ENCODE results near the gene NF2.
"Not testable (repeated sequence)": the region's sequence is repeated elsewhere in the genome, so short reads cannot be mapped to it uniquely, and the experiment has no call there.

The NF2 gene

DNA sequence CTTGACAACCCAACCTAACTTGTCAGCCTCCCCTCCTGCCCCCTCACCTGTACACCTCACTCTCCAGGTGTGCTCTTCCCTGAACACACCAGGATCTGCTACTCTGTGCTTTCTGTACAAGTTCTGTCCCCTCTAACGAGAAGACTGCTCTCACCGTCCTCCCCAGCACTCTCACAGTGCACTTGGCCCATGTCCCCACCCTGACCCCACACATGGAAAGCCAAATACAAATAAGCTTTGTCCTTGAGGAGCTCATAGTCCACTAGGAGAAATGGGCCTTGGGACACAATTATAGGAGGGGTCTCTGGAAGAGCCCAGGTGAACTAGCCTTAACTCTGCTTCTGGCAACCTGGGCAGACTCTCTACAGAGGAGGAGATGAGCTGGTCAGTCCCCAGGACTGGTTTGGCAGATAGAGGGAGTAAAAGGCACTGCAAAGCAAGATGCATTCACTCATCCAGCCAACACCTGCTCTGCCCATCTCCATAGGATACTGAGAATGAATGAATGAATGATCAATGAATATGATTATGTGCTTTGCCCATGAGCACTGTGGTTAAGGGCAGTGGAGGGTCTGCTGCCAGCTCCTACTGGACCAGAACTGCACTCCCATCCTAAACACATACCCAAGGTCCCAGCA lies 32.4 kb upstream of the NF2 start:
- Histone ChIP-seq H3K36me3 (ENCODE audit: control insufficient read depth in 2 of 2, insufficient read depth in 2 of 2, low read length in 2 of 2) (peaks cover 10 to 18% of the 10 kb centered on the region in 2 donors), H3K27ac (ENCODE audit: low read depth in 2 of 2, low read length in 2 of 2) (no peak overlapping the region), H3K4me3 (ENCODE audit: low read length in 2 of 2) (no peak overlapping the region), H3K4me1 (ENCODE audit: control insufficient read depth in 2 of 2, insufficient read depth in 2 of 2, low read length in 2 of 2) (no peaks in the 10 kb centered on the region), H3K9ac (ENCODE audit: low read depth in 1 of 2, low read length in 2 of 2) (no peak overlapping the region), H3K9me3 (ENCODE audit: control insufficient read depth in 2 of 2, low read length in 2 of 2) (no peaks in the 10 kb centered on the region), H3K27me3 (ENCODE audit: control insufficient read depth in 2 of 2, insufficient read depth in 2 of 2, low read length in 2 of 2) (no peaks in the 10 kb centered on the region)

DNA sequence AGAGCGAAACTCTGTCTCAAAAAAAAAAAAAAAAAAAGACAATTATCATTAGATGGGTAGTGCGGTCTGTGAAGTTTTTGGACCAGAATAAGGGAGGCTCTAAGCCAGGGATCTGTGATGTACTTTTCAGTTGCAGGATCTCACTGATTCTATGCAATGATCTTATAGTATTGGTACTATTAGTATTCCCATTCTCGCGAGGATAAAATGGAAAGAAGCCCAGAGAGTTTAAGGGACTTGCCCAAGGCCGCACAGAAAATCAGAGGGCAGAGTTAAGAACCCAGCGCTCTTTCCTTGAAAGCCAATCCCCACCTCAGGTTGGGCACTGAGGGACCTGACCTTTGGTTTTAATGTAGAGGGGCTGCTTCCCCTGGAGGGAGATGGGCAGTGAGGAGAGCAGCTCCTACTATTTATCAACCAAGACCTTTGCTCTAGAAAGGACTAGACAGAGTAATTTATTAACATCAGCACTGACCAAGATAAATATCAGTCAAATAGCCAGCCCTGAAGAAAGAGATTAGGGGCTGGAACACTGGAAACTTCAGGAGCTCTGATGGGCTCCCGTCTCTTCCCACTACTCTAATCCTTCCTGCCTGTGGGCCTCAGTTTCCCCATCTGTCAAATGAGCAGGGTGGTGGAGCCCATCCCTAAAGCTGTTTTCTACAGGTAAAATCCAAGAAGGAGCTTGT lies 28.5 kb upstream of the NF2 start:
- no peaks in the 10 kb centered on the region for H3K9me3 ChIP-seq (ENCODE audit: control insufficient read depth in 2 of 2, low read length in 2 of 2)
- H3K27ac ChIP-seq (ENCODE audit: low read depth in 2 of 2, low read length in 2 of 2) = no peak overlapping the region
- H3K9ac ChIP-seq (ENCODE audit: low read depth in 1 of 2, low read length in 2 of 2) = no peak overlapping the region
- no peak overlapping the region for H3K4me3 ChIP-seq (ENCODE audit: low read length in 2 of 2)
- peaks cover 3 to 6% of the 10 kb centered on the region in 2 donors for H3K36me3 ChIP-seq (ENCODE audit: control insufficient read depth in 2 of 2, insufficient read depth in 2 of 2, low read length in 2 of 2)
- H3K4me1 ChIP-seq (ENCODE audit: control insufficient read depth in 2 of 2, insufficient read depth in 2 of 2, low read length in 2 of 2) = peaks cover 0 to under 1% of the 10 kb centered on the region in 2 donors
- no peaks in the 10 kb centered on the region for H3K27me3 ChIP-seq (ENCODE audit: control insufficient read depth in 2 of 2, insufficient read depth in 2 of 2, low read length in 2 of 2)

DNA sequence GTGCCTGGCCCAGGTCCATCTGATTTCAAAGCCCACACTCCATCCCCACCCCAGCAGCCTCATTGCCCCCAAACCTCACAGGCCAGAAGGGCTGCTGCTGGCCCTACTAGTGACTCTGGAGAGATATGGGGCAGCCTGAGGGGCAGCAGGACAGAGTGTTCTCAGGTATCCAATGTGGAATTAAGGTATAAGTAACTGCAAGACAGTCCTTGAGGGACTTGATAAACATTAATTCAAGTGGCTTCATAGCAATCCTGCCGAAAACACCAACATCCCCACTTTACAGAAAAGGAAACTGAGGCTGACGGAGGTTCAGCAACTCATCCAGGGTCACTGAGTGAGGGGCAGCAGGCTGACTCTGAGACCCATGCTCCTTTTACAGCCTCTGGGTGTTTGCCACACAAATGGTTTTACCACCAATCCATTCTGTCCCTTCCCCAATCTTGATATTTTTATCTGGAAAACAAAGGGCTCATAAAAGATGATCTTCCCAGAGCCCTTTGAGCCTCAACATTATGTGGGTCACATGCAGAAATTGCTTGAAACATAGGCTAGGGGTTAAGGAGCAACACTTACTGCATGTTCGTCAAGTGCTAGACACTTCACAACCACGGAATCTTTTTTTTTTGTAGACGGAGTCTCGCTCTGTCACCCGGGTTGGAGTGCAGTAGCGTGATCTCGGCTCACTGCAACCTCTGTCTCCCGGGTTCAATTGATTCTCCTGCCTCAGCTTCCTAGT lies 24.8 kb upstream of the NF2 start:
- Histone ChIP-seq H3K9me3 (ENCODE audit: control insufficient read depth in 2 of 2, low read length in 2 of 2) (no peaks in the 10 kb centered on the region), H3K27me3 (ENCODE audit: control insufficient read depth in 2 of 2, insufficient read depth in 2 of 2, low read length in 2 of 2) (no peaks in the 10 kb centered on the region), H3K36me3 (ENCODE audit: control insufficient read depth in 2 of 2, insufficient read depth in 2 of 2, low read length in 2 of 2) (no peaks in the 10 kb centered on the region), H3K27ac (ENCODE audit: low read depth in 2 of 2, low read length in 2 of 2) (no peak overlapping the region), H3K4me3 (ENCODE audit: low read length in 2 of 2) (no peak overlapping the region), H3K9ac (ENCODE audit: low read depth in 1 of 2, low read length in 2 of 2) (no peak overlapping the region), H3K4me1 (ENCODE audit: control insufficient read depth in 2 of 2, insufficient read depth in 2 of 2, low read length in 2 of 2) (peaks cover 8 to 9% of the 10 kb centered on the region in 2 donors)

DNA sequence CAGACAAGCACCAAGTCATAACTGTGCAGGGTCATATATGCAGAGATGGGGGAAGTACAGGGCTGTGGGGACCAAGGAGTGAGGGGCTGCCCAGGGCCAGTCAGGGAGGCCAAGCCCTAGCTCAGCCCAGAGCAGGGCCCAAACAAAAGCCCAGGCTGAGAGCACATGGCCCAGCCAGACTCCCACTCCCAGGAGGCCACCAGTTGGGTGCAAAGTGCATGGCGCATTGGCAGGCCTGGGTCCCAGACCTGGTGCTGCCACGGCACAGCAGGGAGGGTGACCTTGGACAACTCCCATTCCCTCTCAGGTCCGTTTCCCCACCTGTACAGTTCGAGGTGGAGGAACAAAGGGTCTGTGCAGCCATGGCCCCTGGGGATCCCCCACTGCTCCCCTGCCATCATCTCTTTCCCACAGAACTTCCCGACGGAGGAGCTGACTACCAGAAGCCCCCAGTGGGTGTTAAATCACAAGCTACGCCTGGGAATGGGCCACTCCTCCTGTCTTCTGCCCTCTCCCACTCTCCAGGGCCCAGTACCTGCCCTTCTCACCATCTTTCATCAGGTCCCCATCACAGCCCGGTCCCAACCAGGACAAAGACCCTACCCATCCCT lies 23.1 kb upstream of the NF2 start:
- Histone ChIP-seq H3K9ac (ENCODE audit: low read depth in 1 of 2, low read length in 2 of 2) (peak overlapping the region; percentile 26 to 47), H3K9me3 (ENCODE audit: control insufficient read depth in 2 of 2, low read length in 2 of 2) (no peaks in the 10 kb centered on the region)

DNA sequence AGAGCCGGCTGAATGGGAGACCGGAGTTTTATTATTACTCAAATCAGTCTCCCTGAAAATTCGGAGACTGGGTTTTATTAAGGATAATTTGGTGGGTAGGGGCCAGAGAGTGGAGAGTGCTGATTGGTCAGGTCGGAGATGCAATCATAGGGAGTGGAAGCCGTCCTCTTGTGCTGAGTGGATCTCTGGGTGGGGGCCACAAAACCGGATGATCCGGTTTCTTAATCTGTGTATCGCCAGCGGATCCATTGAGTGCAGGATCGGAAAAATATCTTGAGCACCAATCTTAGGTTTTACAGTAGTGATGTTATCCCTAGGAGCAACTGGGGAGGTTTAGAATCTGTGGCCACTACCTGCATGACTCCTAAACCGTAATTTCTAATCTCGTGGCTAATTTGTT lies 21.6 kb upstream of the NF2 start:
- Histone ChIP-seq H3K4me3 (ENCODE audit: low read length in 2 of 2) (peak overlapping the region; percentile 69 to 74), H3K9me3 (ENCODE audit: control insufficient read depth in 2 of 2, low read length in 2 of 2) (no peaks in the 10 kb centered on the region), H3K27me3 (ENCODE audit: control insufficient read depth in 2 of 2, insufficient read depth in 2 of 2, low read length in 2 of 2) (no peaks in the 10 kb centered on the region), H3K27ac (ENCODE audit: low read depth in 2 of 2, low read length in 2 of 2) (peak overlapping the region; percentile 11 to 13), H3K36me3 (ENCODE audit: control insufficient read depth in 2 of 2, insufficient read depth in 2 of 2, low read length in 2 of 2) (no peaks in the 10 kb centered on the region), H3K9ac (ENCODE audit: low read depth in 1 of 2, low read length in 2 of 2) (peak overlapping the region in 1 of 2 donors; percentile 47), H3K4me1 (ENCODE audit: control insufficient read depth in 2 of 2, insufficient read depth in 2 of 2, low read length in 2 of 2) (peaks cover 8 to 9% of the 10 kb centered on the region in 2 donors)

More for the DNA sequence above, 23.1 kb upstream of the NF2 start:
- H3K27ac ChIP-seq (ENCODE audit: low read depth in 2 of 2, low read length in 2 of 2) = peak overlapping the region; percentile 11 to 61
- H3K4me1 ChIP-seq (ENCODE audit: control insufficient read depth in 2 of 2, insufficient read depth in 2 of 2, low read length in 2 of 2) = peaks cover 8 to 9% of the 10 kb centered on the region in 2 donors
- no peaks in the 10 kb centered on the region for H3K36me3 ChIP-seq (ENCODE audit: control insufficient read depth in 2 of 2, insufficient read depth in 2 of 2, low read length in 2 of 2)
- H3K27me3 ChIP-seq (ENCODE audit: control insufficient read depth in 2 of 2, insufficient read depth in 2 of 2, low read length in 2 of 2) = no peaks in the 10 kb centered on the region
- peak overlapping the region; percentile 69 to 74 for H3K4me3 ChIP-seq (ENCODE audit: low read length in 2 of 2)

DNA sequence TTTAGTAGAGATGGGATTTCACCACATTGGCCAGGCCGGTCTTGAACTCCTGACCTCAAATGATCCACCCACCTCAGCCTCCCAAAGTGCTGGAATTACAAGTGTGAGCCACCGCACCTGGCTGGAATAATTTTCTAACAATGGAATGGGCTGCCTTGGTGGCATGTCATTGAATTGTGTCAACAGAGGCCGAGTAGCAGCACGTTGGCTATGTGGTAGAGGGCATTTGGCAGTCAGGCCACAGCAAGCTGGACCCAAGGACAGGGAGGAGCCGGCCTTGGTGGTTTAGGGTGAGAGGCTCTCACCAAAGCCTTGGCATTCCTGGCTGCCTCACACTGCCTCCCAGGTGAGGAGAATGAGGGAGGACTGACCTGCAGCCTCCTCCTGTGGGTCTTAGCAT lies 18.5 kb upstream of the NF2 start:
- H3K9me3 ChIP-seq (ENCODE audit: control insufficient read depth in 2 of 2, low read length in 2 of 2) = no peaks in the 10 kb centered on the region
- H3K27me3 ChIP-seq (ENCODE audit: control insufficient read depth in 2 of 2, insufficient read depth in 2 of 2, low read length in 2 of 2) = no peaks in the 10 kb centered on the region
- H3K9ac ChIP-seq (ENCODE audit: low read depth in 1 of 2, low read length in 2 of 2) = no peak overlapping the region
- no peaks in the 10 kb centered on the region for H3K36me3 ChIP-seq (ENCODE audit: control insufficient read depth in 2 of 2, insufficient read depth in 2 of 2, low read length in 2 of 2)
- H3K4me3 ChIP-seq (ENCODE audit: low read length in 2 of 2) = no peak overlapping the region
- H3K4me1 ChIP-seq (ENCODE audit: control insufficient read depth in 2 of 2, insufficient read depth in 2 of 2, low read length in 2 of 2) = peaks cover 7 to 9% of the 10 kb centered on the region in 2 donors
- no peak overlapping the region for H3K27ac ChIP-seq (ENCODE audit: low read depth in 2 of 2, low read length in 2 of 2)

DNA sequence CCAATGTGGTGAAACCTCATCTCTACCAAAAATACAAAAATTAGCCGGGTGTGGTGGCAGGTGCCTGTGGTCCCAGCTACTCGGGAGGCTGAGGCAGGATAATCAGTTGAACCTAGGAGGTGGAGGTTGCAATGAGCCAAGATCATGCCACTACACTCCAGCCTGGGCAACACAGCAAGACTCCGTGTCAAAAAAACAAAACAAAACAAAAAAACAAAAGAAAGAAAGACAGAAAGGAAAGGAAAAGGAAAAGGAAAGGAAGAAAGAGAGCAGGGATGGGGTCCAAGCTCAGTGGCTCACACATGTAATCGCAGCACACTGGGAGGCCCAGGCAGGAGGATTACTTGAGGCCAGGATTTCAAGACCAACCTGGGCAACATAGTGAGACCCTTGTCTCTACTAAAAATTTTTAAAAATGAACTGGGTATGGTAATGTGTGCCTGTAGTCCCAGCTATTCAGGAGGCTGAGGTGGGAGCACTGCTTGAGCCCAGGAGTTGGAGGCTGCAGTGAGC lies 17.2 kb upstream of the NF2 start:
- H3K27me3 ChIP-seq (ENCODE audit: control insufficient read depth in 2 of 2, insufficient read depth in 2 of 2, low read length in 2 of 2); H3K4me3 ChIP-seq (ENCODE audit: low read length in 2 of 2); H3K9ac ChIP-seq (ENCODE audit: low read depth in 1 of 2, low read length in 2 of 2); H3K9me3 ChIP-seq (ENCODE audit: control insufficient read depth in 2 of 2, low read length in 2 of 2); H3K27ac ChIP-seq (ENCODE audit: low read depth in 2 of 2, low read length in 2 of 2); H3K4me1 ChIP-seq (ENCODE audit: control insufficient read depth in 2 of 2, insufficient read depth in 2 of 2, low read length in 2 of 2); H3K36me3 ChIP-seq (ENCODE audit: control insufficient read depth in 2 of 2, insufficient read depth in 2 of 2, low read length in 2 of 2): not testable (repeated sequence)

DNA sequence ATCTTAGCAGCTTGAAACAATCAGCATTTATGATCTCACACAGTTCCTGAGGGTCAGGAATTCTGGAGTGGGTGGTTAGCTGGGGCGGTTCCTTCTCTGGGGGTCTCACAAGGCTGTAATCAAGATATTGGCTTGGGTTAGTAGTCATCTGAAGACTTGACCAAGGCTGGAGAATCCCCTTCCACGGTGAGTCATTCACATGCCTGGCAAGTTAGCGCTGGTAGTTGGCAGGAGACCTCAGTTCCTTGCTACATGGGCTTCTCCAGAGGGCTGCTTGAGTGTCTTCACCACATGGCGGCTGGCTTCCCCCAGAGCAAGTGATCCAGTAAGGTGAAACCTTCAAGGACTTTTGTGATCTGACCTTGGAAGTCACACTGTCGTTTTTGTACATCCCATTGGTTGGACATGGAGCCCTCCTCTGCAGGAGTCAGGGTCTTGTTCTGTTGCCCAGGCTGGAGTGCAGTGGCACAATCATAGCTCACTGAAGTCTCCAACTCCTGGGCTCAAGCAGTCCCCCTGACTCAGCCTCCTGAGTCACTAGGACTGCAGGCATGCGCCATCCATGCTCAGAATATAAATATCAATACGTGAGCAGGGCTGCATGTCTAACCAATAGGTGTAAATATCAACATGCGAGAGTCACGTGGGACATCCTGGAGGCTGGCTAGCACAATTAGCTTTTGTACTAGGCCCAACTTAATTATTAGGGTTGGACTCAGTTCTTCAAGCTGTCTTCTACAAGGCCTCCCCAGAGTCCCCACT lies 15.3 kb upstream of the NF2 start:
- Histone ChIP-seq H3K27ac (ENCODE audit: low read depth in 2 of 2, low read length in 2 of 2) (no peak overlapping the region), H3K9me3 (ENCODE audit: control insufficient read depth in 2 of 2, low read length in 2 of 2) (no peaks in the 10 kb centered on the region), H3K4me3 (ENCODE audit: low read length in 2 of 2) (no peak overlapping the region), H3K9ac (ENCODE audit: low read depth in 1 of 2, low read length in 2 of 2) (peak overlapping the region in 1 of 2 donors; percentile 17), H3K36me3 (ENCODE audit: control insufficient read depth in 2 of 2, insufficient read depth in 2 of 2, low read length in 2 of 2) (no peaks in the 10 kb centered on the region), H3K4me1 (ENCODE audit: control insufficient read depth in 2 of 2, insufficient read depth in 2 of 2, low read length in 2 of 2) (no peaks in the 10 kb centered on the region), H3K27me3 (ENCODE audit: control insufficient read depth in 2 of 2, insufficient read depth in 2 of 2, low read length in 2 of 2) (no peaks in the 10 kb centered on the region)

DNA sequence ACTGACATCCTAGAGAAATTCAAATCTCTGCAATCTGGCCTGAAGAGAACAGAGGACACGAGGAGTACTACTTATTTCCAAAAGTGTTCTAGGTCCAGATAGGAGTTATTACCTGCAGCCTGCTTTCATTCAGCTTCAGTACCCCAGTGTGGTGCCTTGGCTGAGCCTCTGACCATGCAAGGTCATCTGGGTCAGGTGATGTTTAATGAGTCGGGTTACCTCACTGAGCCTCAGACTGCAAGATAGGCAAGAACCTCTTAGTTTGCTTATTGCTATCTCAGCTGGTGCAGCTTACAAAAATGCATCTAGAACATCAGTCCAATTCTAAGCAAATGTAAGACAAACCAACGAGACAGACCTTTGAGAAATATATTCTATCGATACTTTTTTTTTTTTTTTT lies 9.5 kb upstream of the NF2 start:
- Histone ChIP-seq H3K4me1 (ENCODE audit: control insufficient read depth in 2 of 2, insufficient read depth in 2 of 2, low read length in 2 of 2) (peaks cover 0 to 4% of the 10 kb centered on the region in 2 donors), H3K4me3 (ENCODE audit: low read length in 2 of 2) (no peak overlapping the region), H3K9me3 (ENCODE audit: control insufficient read depth in 2 of 2, low read length in 2 of 2) (no peaks in the 10 kb centered on the region), H3K27me3 (ENCODE audit: control insufficient read depth in 2 of 2, insufficient read depth in 2 of 2, low read length in 2 of 2) (no peaks in the 10 kb centered on the region), H3K36me3 (ENCODE audit: control insufficient read depth in 2 of 2, insufficient read depth in 2 of 2, low read length in 2 of 2) (no peaks in the 10 kb centered on the region), H3K9ac (ENCODE audit: low read depth in 1 of 2, low read length in 2 of 2) (no peak overlapping the region), H3K27ac (ENCODE audit: low read depth in 2 of 2, low read length in 2 of 2) (no peak overlapping the region)
